NAMALWA (cell line): ENCODE measurements around the gene DGKE.
A peak's percentile ranks its signal among the peaks of the same experiment; 100 is the strongest.

ENCODE experiments used
- DNase-seq: peaks from one replicate; pipeline ENCODE4 v3.0.0-alpha.2; 2015; ENCODE audit warnings: low spot score

Gene DGKE

GRCh38 chr17:56849131-56849530, 15.2 kb downstream of the DGKE start:
- no peak for DNase-seq

- no peak for DNase-seq
Measured at GRCh38 chr17:56850591-56850990, 16.6 kb downstream of the DGKE start.

GRCh38 chr17:56851008-56851407, 17.1 kb downstream of the DGKE start:
- DNase-seq = no peak

- no peak for DNase-seq
Measured at GRCh38 chr17:56861899-56862298, 27.9 kb downstream of the DGKE start.

GRCh38 chr17:56863974-56864373, 30.0 kb downstream of the DGKE start:
- DNase-seq = no peak

- no peak for DNase-seq
Measured at GRCh38 chr17:56866076-56866475, 32.1 kb downstream of the DGKE start.

- no peak for DNase-seq
Measured at GRCh38 chr17:56866496-56866895, 32.5 kb downstream of the DGKE start.

GRCh38 chr17:56867948-56868376, 34.0 kb downstream of the DGKE start:
- DNase-seq = no peak

GRCh38 chr17:56868716-56869115, 34.8 kb downstream of the DGKE start:
- DNase-seq = no peak

- DNase-seq = peak; percentile 33
Measured at GRCh38 chr17:56870081-56870651, 36.2 kb downstream of the DGKE start.

- no peak for DNase-seq
Measured at GRCh38 chr17:56876766-56877179, 42.8 kb downstream of the DGKE start.

- no peak for DNase-seq
Measured at GRCh38 chr17:56879280-56879679, 45.3 kb downstream of the DGKE start.

GRCh38 chr17:56880133-56880532, 46.2 kb downstream of the DGKE start:
- no peak for DNase-seq

GRCh38 chr17:56880571-56880970, 46.6 kb downstream of the DGKE start:
- no peak for DNase-seq

- DNase-seq = no peak
Measured at GRCh38 chr17:56881685-56882295, 47.8 kb downstream of the DGKE start.

GRCh38 chr17:56883616-56884015, 49.7 kb downstream of the DGKE start:
- DNase-seq = no peak

- DNase-seq = no peak
Measured at GRCh38 chr17:56884483-56885311, 50.7 kb downstream of the DGKE start.

- no peak for DNase-seq
Measured at GRCh38 chr17:56885312-56885657, 51.3 kb downstream of the DGKE start.

- no peak for DNase-seq
Measured at GRCh38 chr17:56886288-56886731, 52.4 kb downstream of the DGKE start.

GRCh38 chr17:56887105-56887504, 53.2 kb downstream of the DGKE start:
- no peak for DNase-seq

- no peak for DNase-seq
Measured at GRCh38 chr17:56887552-56888467, 53.9 kb downstream of the DGKE start.

GRCh38 chr17:56890390-56890789, 56.4 kb downstream of the DGKE start:
- DNase-seq = no peak
